ENCODE measurements around the gene WWOX.

WWOX gene

DNA sequence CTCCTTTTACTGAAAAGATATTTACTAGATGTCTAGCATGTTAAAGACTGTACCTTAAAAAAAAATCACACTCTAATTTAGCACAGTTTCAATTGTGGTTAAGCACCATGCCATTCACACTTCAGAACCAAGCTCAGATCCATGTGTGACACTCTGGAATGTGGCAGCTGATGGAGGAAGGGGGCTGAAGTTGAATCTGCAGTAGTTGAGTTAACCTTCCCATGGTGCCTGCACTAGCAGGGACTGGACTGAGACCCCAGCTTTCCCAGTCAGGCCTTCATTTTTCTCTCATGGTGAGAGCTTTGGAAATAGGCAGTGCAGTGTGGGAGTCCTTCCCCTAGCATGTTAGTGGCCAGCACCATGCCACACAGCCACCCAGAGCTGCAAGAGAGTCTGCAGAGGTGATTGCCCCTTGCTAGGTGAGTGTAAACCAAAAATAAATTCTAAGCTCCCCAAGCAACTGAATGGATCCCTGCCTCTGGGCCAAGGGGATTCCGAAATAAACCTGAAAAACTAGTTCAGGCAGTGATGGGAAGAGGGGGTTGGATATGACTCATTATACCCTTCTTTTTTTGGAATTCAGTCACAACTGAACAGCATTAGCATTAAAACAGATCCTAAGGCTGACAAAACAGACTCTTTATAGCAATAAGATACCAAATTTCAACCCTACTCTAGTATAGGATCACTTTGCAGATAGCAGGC, 208.5 kb downstream of the WWOX start:
- DNase-seq, result no peak

DNA sequence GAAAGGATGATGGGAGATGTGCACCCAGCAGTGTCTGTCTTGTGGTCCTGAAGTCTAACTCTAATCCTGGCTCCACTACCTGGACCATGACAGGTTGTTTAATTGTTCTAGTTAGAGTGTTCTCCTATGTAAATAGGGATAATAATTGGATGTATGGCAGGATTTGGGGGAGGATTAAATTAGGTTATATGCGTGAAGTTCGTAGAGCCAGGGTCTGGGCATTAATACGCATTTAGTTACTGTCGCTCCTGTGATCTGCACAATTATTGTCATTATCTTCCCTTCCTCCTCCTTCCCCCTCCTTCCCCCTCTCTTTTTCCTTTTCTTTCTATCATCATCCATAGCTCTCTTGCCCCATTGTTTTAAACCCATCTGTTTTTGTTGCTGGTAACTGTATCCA, 210.3 kb downstream of the WWOX start:
- no peak for DNase-seq

DNA sequence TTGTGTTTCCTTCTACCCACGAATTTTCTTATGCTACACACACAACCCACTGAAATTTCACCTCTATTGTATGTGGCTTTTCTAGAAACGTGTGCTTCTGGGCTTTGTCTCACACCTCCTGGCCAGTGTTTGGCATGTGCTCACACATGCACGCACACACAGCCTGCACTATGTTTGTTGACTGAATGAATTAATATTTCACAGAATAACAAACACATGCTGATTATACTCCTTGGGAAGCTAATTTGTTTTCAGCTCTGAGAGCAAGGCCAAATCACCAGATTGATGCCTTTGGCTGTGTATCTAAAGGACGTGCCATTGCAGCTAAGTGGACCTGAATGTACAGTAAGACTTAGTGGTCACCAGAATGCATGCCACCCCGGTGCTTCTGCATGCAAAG, 210.7 kb downstream of the WWOX start:
- DNase-seq, result no peak

DNA sequence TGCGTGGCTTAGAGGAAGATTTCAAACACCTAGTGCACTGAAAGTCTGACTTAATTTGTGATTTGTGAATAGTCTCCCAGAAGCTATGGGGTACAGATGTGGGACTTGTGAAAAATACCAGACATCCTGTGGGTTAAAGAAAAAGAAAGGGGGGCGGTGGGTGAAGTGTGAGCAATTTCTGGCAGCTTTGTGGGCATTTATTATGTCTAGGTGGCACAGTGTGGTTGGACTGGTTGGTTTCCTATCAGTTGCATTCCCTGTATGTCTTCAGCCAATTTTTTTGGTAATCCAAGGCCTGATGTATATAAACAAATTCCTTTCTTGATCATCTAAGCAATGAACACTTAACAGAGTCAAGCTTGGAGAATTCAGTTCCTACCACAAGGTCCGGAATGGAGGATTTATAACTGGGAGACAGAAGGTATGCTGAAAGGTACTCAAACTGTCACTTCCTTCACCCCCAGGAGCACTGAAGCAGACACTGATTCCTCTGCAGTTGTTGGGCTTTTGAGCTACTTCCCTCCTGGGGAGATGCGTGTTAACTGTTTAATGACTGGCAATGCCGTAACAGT, 211.6 kb downstream of the WWOX start:
- peak; percentile 88 for DNase-seq

DNA sequence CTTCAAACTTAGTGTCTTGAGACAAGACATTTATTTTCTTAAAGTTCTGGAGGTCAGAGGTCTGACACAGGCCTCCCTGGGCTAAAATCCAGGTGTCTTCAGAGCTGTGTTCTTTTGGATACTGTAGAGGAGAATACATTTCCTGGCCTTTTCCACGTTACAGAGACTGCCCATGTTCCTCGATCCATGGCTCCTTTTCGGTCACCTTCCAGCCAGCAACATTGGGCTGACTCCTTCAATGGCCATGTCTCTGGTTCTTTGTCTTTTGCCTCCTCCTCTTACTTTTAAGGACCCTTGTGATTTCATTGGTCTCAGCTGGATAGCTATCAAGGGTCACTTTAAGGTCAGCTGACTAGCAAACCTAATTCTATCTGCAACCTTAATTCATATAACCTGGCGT, 212.4 kb downstream of the WWOX start:
- DNase-seq, result no peak

DNA sequence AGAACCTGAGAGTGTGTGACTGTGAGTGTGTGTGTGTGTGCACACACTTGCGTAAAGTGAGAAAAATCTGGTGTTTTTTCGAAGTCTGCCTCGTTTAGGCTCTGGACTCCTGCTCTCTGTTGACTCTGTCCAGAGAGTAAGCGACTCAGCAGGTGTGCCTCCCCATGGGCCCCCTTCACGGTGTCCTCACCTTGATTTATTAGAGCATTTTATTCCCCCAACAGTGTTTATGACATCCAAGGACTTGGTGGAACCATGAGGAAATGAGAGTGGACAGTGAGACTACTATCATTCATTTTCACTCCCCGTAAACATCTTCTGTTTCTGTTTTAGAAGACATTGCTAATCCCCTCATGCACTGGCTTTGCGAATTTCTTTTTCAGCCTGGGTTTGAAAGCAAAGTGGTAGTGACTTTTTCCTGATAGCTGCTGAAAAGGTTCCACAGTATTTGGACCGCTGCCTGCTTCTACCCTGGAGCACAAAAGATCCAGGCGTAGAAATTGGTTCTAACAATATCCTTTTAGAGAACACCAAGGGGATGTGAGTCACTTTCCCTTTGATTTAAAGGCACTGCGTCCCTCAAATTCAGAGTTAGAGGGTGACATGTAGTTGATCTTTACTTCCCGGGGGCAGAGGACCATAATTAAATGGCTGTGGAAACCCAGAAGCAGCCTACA, 218.2 kb downstream of the WWOX start:
- no peak for DNase-seq

DNA sequence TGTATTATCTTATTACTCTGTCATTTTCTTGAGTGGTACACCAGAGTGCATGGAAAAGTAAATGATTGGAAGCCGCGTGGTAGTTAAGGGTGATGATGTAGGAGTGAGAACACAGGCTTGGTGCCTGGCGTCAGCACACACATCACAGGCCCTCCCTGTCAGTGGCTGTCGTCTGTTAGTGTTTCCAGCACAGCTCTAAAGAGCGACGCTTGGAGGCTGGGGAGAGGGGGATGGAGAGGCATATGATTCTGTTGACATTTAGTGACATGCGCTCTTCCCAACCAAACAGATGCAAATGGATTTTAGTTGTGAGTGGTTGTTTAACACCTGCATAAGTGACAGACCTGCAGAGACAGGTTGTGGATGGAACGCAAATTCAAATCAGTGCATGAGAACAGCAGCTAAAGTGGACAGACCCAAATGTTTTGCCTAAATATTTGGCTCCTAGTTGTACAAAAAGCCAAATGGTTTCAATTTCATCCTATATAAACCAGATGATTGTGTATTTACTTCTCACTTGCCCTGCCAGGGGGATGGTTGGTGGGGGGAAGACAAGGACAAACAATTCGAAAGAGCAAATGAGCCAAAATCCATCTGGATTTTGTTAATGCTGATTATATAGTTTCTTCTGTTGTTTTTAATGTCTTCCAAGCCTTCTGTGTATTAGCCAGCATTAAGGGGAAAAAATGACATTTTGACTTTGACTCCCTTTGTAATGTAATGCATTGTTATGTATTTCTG, 222.3 kb downstream of the WWOX start:
- DNase-seq, result no peak

DNA sequence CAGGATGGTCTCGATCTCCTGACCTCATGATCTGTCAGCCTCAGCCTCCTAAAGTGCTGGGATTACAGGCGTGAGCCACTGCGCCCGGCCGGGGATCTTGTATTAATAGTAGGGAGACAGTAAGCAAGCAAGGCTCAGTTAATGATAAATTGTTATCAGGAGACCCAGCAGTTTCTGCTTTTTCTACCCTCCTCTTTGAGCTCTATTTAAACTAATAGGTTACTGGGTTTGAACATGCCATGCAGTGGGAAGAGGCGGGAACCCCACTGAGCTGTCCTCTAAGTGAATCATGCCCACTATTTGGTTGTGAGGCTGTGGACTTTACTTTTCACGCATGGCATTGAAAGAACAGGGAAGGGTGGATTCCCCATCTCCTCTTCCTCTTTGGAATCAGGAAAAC, 223.9 kb downstream of the WWOX start:
- no peak for DNase-seq

DNA sequence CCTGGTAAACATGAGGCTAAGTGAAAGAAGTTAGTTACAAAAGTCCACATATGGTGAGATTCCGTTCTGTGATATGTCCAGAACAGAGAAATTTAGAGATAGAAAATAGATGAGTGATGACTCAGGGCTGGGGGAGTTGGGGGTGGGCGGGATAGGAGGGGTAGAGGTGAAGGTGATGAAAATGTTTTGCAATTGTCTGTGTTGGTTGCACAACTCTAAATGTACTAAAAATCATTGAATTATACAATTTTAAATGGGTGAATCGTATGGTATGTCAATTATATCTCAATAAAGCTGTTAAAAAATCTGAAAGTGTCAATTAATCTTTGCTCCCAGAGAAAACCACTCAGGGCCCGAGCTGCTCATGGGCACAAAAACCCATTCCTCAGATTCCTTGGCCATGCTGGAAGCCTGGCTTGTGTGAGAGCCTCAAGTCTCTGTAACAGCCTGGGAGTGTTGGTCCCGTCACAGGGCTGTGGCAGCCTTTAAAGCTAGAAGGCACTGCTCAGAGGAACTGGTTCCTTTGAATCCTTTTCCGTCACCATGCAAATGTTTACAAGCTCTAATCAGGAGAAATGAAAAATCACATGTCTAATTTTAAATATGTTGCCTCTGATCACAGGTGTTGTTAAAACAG, 225.3 kb downstream of the WWOX start:
- peak; percentile 67 for DNase-seq

DNA sequence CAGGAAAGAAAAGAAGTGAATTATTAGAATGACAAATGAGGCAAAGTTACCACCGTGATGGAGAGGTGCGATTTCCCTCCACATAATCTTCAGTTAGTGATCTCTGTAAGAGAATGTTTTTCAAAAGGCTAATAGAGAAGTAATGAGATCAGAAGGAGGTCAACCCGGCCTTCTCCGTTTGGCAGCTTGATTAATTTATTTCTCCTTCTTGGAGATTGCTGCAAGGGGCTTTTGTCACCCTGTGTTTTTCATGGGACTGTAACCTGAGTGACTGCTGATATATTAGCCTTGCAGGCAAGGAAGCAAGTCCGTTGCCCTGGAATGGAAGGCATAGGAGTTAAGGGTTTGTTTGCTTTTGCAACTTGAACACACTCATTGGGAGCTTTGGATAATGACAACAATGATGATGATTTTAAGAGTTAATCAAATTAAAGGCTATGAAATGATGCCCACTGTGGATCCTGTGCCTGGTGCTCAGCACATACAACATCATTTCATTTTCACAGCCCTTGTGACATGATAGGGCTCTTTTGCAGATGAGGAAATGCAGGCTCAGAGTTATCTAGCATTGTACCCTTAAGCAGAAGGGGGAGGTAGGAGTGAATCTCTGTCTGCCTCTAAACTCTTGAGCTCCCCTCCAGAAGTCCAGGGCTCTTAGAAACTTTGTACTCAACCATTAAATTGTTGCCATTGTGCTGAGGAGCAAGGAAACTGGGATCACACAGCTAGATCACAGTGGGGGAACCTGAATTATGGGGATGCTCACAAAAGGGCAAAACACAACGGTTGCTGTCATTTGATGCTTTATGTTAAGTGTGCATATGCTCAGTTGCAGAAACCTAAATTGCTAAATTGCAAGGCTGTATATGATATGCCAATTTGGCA, 226.3 kb downstream of the WWOX start:
- no peak for DNase-seq

DNA sequence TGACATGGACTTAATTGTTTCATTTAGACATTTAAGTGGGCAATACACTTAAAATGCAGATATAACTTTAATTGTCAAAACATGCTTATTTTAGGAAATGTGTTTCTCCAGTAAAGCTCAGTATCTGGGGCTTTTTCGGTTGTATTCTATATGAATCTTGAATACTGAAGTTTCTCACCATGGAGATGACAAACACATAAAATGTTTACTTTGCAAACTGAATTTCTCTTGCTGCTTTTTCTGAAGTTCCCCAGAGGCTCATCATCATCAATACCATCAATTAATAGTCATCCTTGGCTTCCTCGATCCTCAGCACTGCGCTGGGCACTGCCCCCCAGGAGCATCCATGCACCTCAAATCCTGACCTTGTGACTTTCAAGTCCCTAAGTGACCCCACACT, 227.3 kb downstream of the WWOX start:
- DNase-seq, result no peak

DNA sequence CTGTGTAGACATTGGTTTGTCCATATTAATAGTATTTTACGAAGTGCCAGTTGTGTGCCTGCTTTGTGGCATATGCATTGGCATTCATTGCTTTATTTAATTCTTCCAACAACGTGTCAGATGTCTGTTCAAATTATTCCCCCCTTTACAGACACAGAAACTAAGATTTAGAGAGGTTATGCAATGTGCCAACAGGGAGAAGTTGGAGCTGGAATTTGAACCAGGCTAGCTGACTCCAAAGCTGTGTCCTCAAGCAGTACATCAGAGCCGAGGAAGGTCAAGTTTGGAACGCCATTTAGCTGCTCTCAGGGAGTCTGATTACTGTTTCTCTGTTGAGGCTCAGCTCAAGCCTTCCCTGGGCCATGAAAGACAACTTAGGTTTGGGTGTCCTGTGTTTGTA, 232.3 kb downstream of the WWOX start:
- DNase-seq, result no peak

DNA sequence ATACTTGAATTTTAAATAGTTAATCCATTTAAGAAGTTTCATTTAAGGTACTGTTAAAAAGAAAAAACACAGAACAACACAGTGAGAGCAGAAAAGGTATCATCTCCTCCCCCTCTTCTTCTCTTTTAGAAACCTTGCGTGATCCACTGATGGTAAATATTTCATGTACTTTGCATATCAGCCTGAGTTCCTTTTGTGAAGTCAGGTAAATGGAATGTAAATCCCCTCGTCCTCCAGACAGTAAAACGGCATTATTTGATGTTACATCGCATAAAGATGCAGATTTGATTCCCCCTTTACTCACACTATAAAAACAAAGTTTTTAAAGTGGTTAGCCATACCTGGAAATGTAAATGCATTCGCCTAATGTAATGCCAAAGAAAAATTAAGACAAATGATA, 234.4 kb downstream of the WWOX start:
- DNase-seq, result no peak

DNA sequence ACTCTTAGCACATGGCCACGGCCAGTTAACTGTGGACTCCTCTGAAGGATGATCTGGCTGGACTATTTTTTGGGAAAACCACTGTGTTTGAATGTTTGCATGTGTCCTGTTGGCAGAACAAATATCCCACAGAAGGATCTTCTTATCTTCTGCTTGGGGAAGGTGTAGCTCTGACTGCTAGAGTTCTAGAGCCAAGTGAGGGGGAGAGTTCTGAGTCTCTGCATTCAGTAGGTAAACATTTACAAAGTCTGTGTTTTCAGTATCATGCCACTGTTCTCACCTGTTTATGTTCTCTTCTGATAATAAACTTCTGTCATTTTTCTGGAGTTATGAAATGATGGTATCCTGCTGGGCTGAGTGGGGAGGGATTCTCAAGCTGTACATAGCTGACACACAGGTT, 241.1 kb downstream of the WWOX start:
- DNase-seq, result no peak

DNA sequence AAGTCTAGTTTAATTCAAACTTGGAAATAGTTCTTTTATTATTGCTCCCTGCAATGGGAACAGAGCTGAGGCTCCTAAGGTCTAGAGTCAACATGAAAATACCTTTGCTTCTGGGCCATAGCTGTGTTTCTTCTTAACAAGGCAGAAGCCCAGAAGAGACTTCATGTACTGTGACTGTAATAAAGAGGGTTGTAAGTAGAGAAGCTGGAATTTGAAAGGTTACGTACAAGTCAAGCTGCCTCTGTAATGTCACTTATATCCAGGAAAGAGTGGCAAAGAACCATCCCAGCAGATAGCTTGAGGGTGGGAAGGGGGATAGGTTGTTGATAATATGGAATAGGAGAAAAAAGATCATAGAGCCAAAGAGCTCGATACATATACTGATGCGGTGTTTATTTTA, 248.6 kb downstream of the WWOX start:
- no peak for DNase-seq

DNA sequence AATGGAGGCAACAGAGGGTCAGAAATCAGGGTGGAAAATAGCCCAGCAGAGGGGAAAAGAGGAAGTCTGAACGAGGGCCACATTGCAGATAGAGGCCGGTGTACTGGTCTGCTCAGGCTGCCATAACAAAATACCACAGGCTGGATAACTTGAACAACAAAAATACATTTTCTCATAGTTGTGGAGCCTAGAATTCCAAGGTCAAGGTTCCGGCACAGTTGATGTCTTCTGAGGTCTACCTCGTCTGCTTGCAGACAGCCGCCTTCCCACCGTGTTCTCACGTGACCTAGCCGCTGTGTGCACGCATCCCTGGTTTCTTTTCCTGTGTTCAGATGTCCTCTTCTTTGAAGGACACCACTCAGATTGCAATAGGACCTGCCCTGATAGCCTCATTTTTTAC, 249.4 kb downstream of the WWOX start:
- no peak for DNase-seq

DNA sequence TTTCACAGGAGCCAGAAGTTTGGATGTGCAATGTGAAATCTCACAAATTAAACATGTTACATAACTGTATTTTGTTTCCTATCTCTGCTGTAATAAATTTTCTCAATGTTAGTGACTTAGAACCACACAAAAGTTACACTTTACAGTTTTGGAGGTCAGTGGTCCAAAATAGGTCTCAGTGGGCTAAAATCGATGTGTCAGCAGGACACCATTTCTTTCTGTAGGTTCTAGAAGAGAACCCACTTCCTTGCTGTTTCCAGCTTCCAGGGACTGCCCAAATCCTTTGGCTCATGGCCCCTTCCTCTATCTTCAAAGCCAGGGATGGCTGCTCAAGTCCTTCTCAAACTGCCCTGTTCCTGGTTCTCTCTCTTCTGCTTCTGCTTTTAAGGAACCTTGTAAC, 252.7 kb downstream of the WWOX start:
- no peak for DNase-seq

DNA sequence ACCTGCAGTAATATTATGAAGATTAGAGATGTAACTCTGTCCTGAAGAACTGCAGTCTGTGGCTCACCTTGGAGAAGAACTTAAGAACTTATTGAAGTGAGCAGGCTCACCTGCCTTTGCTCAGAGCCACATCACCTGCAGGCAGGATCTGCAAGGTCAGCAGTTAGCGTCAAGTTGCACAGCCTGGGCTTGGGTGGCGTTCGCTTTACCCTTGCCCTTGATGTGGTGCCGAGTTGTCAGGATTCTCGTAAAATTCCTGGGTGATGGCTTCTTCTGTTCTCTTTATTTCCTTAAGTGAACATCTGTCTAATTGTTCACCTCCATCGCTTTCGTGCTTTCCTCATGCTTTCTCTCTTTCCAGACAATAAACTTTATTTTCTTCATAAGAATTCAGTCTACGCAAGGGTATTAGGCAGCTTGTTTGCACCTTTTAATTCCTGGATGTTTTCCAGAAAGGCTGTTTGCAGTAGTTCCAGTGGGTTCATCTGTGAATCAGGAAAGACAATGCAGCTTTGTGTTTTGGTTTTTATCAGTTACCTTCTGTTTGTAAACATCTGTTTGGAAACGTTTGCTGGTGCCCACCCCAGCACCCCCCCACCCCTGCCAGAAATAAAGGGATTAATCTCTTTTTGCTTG, 254.3 kb downstream of the WWOX start:
- DNase-seq, result no peak

DNA sequence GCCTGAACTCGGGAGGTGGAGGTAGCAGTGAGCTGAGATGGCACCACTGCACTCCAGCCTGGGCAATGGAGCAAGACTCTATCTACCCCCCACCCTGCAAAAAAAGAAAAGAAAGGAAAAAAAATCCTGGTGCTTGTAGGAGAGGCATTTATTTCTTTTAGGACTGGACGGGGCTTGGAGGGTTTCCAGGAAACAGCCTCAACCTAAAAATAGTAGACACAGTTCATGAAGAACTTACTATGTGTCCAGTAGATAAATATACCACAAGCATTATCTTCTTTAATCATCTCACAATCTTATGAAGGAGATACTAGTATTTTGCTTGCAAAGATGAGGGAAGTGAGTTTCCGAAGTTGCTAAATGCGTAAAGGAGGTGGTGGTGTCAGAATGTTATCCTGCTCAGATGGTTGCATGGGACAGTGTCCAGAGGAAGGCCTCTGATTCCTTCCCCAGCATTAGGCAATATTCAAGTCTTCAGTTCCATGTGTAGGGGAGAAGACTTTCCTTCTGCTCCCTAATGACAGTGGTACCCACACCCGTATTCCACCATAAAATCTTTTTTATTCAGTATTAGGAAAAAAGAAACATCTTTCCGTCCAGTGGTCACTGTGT, 263.2 kb downstream of the WWOX start:
- DNase-seq, result no peak

DNA sequence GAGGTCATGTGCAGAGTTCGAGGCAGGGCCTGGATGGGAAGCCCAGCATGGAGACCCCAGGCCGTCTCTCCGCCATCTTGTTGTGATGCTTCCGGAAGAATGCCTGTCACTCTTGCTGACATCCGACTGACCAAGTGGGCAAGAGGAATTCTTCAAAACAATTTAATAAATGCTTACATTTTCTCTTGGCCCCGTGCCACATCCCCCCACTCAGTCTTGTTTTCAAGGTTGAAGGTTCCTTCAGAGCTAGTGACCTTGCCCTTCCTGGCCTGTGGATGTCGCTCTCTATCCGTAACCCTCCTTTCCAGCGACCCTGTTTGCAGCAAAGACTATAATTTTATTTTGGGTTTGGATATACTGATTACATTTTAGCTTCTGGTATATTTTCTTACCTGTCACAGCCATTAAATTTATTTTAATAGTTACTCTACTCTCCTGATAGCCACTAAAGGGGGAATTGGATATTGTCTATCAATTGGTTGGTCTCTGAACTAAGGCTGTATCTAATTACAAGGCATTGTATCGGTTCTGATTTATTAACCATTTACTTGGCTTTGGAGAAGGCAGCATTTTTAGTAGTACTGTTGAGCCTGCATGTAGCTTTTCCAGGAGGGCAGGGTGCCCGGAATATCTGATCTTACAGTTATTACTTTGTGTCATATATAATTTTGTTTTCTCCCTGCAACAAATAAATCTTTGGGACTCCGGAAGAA, 264.5 kb downstream of the WWOX start:
- DNase-seq, result no peak

DNA sequence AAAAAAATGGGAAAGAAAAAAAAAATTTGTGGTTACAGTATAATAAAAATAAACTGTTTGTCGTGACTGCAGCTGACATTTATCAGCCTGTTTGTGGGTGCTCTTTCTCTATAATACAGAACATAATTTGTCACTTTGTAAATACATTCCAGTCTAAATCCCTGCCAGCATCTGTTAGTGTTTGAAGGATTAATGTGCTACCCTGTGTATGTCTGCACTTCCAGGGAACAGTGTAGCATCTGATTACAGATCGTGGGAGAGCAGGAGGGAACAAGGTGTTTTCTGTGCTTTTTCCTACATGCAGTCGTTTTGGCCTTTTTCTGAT, 265.1 kb downstream of the WWOX start:
- peak; percentile 15 for DNase-seq
